MM.1S (cell line): ENCODE data around the gene CD28.

ENCODE experiments used
- DNase-seq: peaks from one replicate; pipeline ENCODE4 v3.0.0-alpha.2; 2015
- H2AFZ ChIP-seq: fragments of 300-600 bp; sonication (generic); 2 replicates; pipeline ENCODE4 v1.6.0; 2016; ENCODE audit warnings: antibody characterized with exemption, low read length
- H3F3A ChIP-seq: fragments of 300-600 bp; sonication (generic); 2 replicates; pipeline ENCODE4 v1.6.1; 2016; ENCODE audit warnings: mild to moderate bottlenecking, antibody characterized with exemption, low read length, moderate library complexity, mixed read lengths; ENCODE audit not compliant: insufficient read depth
- H3K27ac ChIP-seq: fragments of 300-600 bp; sonication (generic); 2 replicates; pipeline ENCODE4 v1.5.1; 2016; ENCODE audit warnings: mild to moderate bottlenecking, low read length
- H3K27me3 ChIP-seq: fragments of 300-600 bp; sonication (generic); replicated peaks from 2 replicates; pipeline ENCODE4 v1.6.0; 2016; ENCODE audit warnings: low read length; ENCODE audit not compliant: insufficient read depth
- H3K36me3 ChIP-seq: fragments of 300-600 bp; sonication (generic); replicated peaks from 2 replicates; pipeline ENCODE4 v1.6.1; 2016; ENCODE audit warnings: mild to moderate bottlenecking, low read length, mixed read lengths; ENCODE audit not compliant: insufficient read depth
- H3K4me1 ChIP-seq: fragments of 300-600 bp; sonication (generic); 2 replicates; pipeline ENCODE4 v1.6.1; 2016; ENCODE audit warnings: low read length, mixed read lengths
- H3K4me2 ChIP-seq: fragments of 300-600 bp; sonication (generic); 2 replicates; pipeline ENCODE4 v1.6.0; 2016; ENCODE audit warnings: low read depth, low read length
- H3K4me3 ChIP-seq: fragments of 300-600 bp; sonication (generic); 2 replicates; pipeline ENCODE4 v1.5.1; 2016; ENCODE audit warnings: low read length, mixed read lengths
- H3K79me2 ChIP-seq: fragments of 300-600 bp; sonication (generic); 2 replicates; pipeline ENCODE4 v1.6.1; 2016; ENCODE audit warnings: mixed run types, low read length, mixed read lengths
- H3K9ac ChIP-seq: fragments of 300-600 bp; sonication (generic); 2 replicates; pipeline ENCODE4 v1.6.1; 2016; ENCODE audit warnings: low read length, mixed read lengths
- H3K9me2 ChIP-seq: fragments of 300-600 bp; sonication (generic); replicated peaks from 2 replicates; pipeline ENCODE4 v1.6.1; 2016; ENCODE audit warnings: mild to moderate bottlenecking, low read length, mixed read lengths; ENCODE audit not compliant: insufficient read depth
- H3K9me3 ChIP-seq: fragments of 300-600 bp; sonication (generic); replicated peaks from 2 replicates; pipeline ENCODE4 v1.6.1; 2016; ENCODE audit warnings: mild to moderate bottlenecking, low read length, mixed read lengths; ENCODE audit not compliant: insufficient read depth
- H4K20me1 ChIP-seq: fragments of 300-600 bp; sonication (generic); 2 replicates; pipeline ENCODE4 v1.6.1; 2016; ENCODE audit warnings: mild to moderate bottlenecking, low read length, moderate library complexity, mixed read lengths; ENCODE audit not compliant: insufficient read depth
- CTCF ChIP-seq: fragments of 300-600 bp; sonication (generic); IDR thresholded peaks from 2 replicates; pipeline ENCODE4 v1.5.1; 2016; ENCODE audit warnings: antibody characterized with exemption, low read length, mixed read lengths
- EZH2 ChIP-seq: fragments of 300-600 bp; sonication (generic); optimal IDR thresholded peaks from 2 replicates; pipeline ENCODE3; 2017; ENCODE audit warnings: low read depth, mild to moderate bottlenecking, antibody characterized with exemption, low read length, mixed read lengths
- EZH2phosphoT487 ChIP-seq: fragments of 300-600 bp; sonication (generic); IDR thresholded peaks from 2 replicates; pipeline ENCODE4 v1.6.1; 2018; ENCODE audit warnings: antibody characterized with exemption, low read length

CD28 gene

GRCh38 chr2:203751685-203752271 is 45.3 kb downstream of the CD28 start:
- no peaks in the 10 kb centered on the region for H3K9me3 ChIP-seq
- no peak for DNase-seq
- no peak overlapping the region for H3K4me2 ChIP-seq
- no peaks in the 10 kb centered on the region for H3K27me3 ChIP-seq
- H3K79me2 ChIP-seq, result no peaks in the 10 kb centered on the region
- no peaks in the 10 kb centered on the region for H3K4me1 ChIP-seq
- TF ChIP-seq EZH2phosphoT487 (no peak), CTCF (no peak), EZH2 (no peak)
- no peaks in the 10 kb centered on the region; the same call in none of the 2 replicates for H3K36me3 ChIP-seq
- no peak overlapping the region for H3K27ac ChIP-seq
- H2AFZ ChIP-seq, result no peak overlapping the region
- no peaks in the 10 kb centered on the region for H4K20me1 ChIP-seq
- no peaks in the 10 kb centered on the region; the same call in 1 of the 2 replicates for H3F3A ChIP-seq
- no peak overlapping the region for H3K9ac ChIP-seq
- no peaks in the 10 kb centered on the region for H3K9me2 ChIP-seq
- H3K4me3 ChIP-seq, result no peak overlapping the region

- H3K4me1 ChIP-seq, result no peaks in the 10 kb centered on the region
- no peaks in the 10 kb centered on the region for H3K9me3 ChIP-seq
- no peak overlapping the region for H3K27ac ChIP-seq
- no peak overlapping the region for H2AFZ ChIP-seq
- H4K20me1 ChIP-seq, result no peaks in the 10 kb centered on the region
- no peaks in the 10 kb centered on the region for H3K79me2 ChIP-seq
- H3K4me3 ChIP-seq, result no peak overlapping the region
- TF ChIP-seq EZH2 (no peak), CTCF (no peak), EZH2phosphoT487 (no peak)
- no peak for DNase-seq
- H3K9ac ChIP-seq, result no peak overlapping the region
- no peak overlapping the region for H3K4me2 ChIP-seq
- no peaks in the 10 kb centered on the region for H3K27me3 ChIP-seq
- H3K9me2 ChIP-seq, result no peaks in the 10 kb centered on the region
- H3F3A ChIP-seq, result no peaks in the 10 kb centered on the region
- peaks cover 3% of the 10 kb centered on the region; the same call in 1 of the 2 replicates for H3K36me3 ChIP-seq
Measured at GRCh38 chr2:203756161-203756560, 49.7 kb downstream of the CD28 start.

- no peaks in the 10 kb centered on the region for H4K20me1 ChIP-seq
- no peaks in the 10 kb centered on the region for H3K9me2 ChIP-seq
- H3K4me1 ChIP-seq, result no peaks in the 10 kb centered on the region
- no peak overlapping the region for H3K4me3 ChIP-seq
- H3F3A ChIP-seq, result no peaks in the 10 kb centered on the region
- H3K27ac ChIP-seq, result no peak overlapping the region
- H3K4me2 ChIP-seq, result no peak overlapping the region
- no peak overlapping the region for H3K9ac ChIP-seq
- no peak for TF ChIP-seq EZH2phosphoT487
- no peak for TF ChIP-seq EZH2
- no peak for TF ChIP-seq CTCF
- peaks cover 3% of the 10 kb centered on the region; the same call in 1 of the 2 replicates for H3K36me3 ChIP-seq
- H2AFZ ChIP-seq, result no peak overlapping the region
- DNase-seq, result no peak
- H3K79me2 ChIP-seq, result no peaks in the 10 kb centered on the region
- H3K9me3 ChIP-seq, result no peaks in the 10 kb centered on the region
- H3K27me3 ChIP-seq, result no peaks in the 10 kb centered on the region
Measured at GRCh38 chr2:203758841-203759689, 52.6 kb downstream of the CD28 start.
